Right atrium auricular region (tissue), 2 donors: Measurements from ENCODE around the gene HLA-DQB2. TPM values are rescaled to one million over a fixed set of nuclear protein-coding genes. Genes with fewer than 3 reads are reported as not detected.
"Not testable (repeated sequence)": the region's sequence is repeated elsewhere in the genome, so short reads cannot be mapped to it uniquely, and the experiment has no call there.

Experiments used
- DNase-seq: peaks from one replicate; pipeline ENCODE4 v3.0.0-alpha.2; 2019; ENCODE audit warnings: low spot score
- H3K27ac ChIP-seq, 2 donors: fragments of 200-600 bp; sonication (generic); 1 replicate in 1 of 2; 2 replicates in 1 of 2; pipeline ENCODE4 v1.5.1; 2016 to 2019
- H3K27me3 ChIP-seq, 2 donors: fragments of 200-600 bp; sonication (generic); one replicate each; pipeline versions ENCODE4 v1.5.1 to v1.6.0; 2017 to 2019
- H3K36me3 ChIP-seq: fragments of 200-600 bp; sonication (generic); one replicate; pipeline ENCODE4 v1.5.1; 2016
- H3K4me1 ChIP-seq, 2 donors: fragments of 200-600 bp; sonication (generic); one replicate each; pipeline versions ENCODE4 v1.5.1 to v1.6.0; 2017 to 2019
- H3K4me3 ChIP-seq, 2 donors: fragments of 200-600 bp; sonication (generic); 1 replicate in 1 of 2; 2 replicates in 1 of 2; pipeline ENCODE4 v1.5.1; 2017 to 2019; ENCODE audit warnings: mild to moderate bottlenecking in 1 of 2, moderate library complexity in 1 of 2
- H3K9me3 ChIP-seq, 2 donors: fragments of 200-600 bp; sonication (generic); one replicate each; pipeline ENCODE4 v1.5.1; 2019
- CTCF ChIP-seq, 2 donors: fragments of 200-600 bp; sonication (generic); IDR thresholded peaks; one replicate each; pipeline ENCODE4 v1.5.1; 2019; ENCODE audit warnings: antibody characterized with exemption in 2 of 2
- total RNA-seq, 2 donors: library from RNA; depleted of rRNA; stranded (reverse); fragments of >200 nt; gene quantifications; one replicate each; pipeline ENCODE4 v1.1.0, GENCODE V29; 2016

The HLA-DQB2 gene
- total RNA-seq, 2 donors from 2014 or later: 1.3 TPM; not detected in 1

GRCh38 chr6:32785781-32786533, 22.6 kb upstream of the HLA-DQB2 start:
- TF ChIP-seq CTCF (IDR thresholded peaks at IDR 0.05): peak in 1 of 2 donors; percentile 64
- Histone ChIP-seq H3K36me3 (no peaks in the 10 kb centered on the region), H3K4me1 (no peaks in the 10 kb centered on the region), H3K4me3 (no peak overlapping the region), H3K27me3 (no peaks in the 10 kb centered on the region), H3K9me3 (peaks cover 0 to 6% of the 10 kb centered on the region in 2 donors), H3K27ac (no peak overlapping the region)
- DNase-seq: no peak

- not testable (repeated sequence) for H3K9me3 ChIP-seq, DNase-seq, H3K27ac ChIP-seq, H3K36me3 ChIP-seq, H3K27me3 ChIP-seq, H3K4me3 ChIP-seq, H3K4me1 ChIP-seq
Observed at GRCh38 chr6:32782923-32783322, 19.6 kb upstream of the HLA-DQB2 start.

- TF ChIP-seq CTCF (IDR thresholded peaks at IDR 0.05): no peak
- peaks cover 0 to 10% of the 10 kb centered on the region in 2 donors for H3K9me3 ChIP-seq
- H3K27me3 ChIP-seq: no peaks in the 10 kb centered on the region
- no peak for DNase-seq
- no peaks in the 10 kb centered on the region for H3K4me1 ChIP-seq
- no peak overlapping the region for H3K27ac ChIP-seq
- H3K36me3 ChIP-seq: no peaks in the 10 kb centered on the region
- H3K4me3 ChIP-seq: no peak overlapping the region
Observed at GRCh38 chr6:32779036-32779435, 15.7 kb upstream of the HLA-DQB2 start.

GRCh38 chr6:32775071-32775470, 11.7 kb upstream of the HLA-DQB2 start:
- TF ChIP-seq CTCF (IDR thresholded peaks at IDR 0.05): no peak
- Histone ChIP-seq H3K36me3 (no peaks in the 10 kb centered on the region), H3K27ac (no peak overlapping the region), H3K4me3 (no peak overlapping the region), H3K9me3 (peaks cover 0 to 3% of the 10 kb centered on the region in 2 donors), H3K27me3 (no peaks in the 10 kb centered on the region), H3K4me1 (no peaks in the 10 kb centered on the region)
- no peak for DNase-seq

GRCh38 chr6:32774426-32774825, 11.1 kb upstream of the HLA-DQB2 start:
- H3K4me3 ChIP-seq: no peak overlapping the region
- TF ChIP-seq CTCF (IDR thresholded peaks at IDR 0.05): no peak
- H3K27ac ChIP-seq: no peak overlapping the region
- no peaks in the 10 kb centered on the region for H3K4me1 ChIP-seq
- no peaks in the 10 kb centered on the region for H3K36me3 ChIP-seq
- DNase-seq: no peak
- H3K9me3 ChIP-seq: no peaks in the 10 kb centered on the region
- no peaks in the 10 kb centered on the region for H3K27me3 ChIP-seq

GRCh38 chr6:32772656-32773055, 9.3 kb upstream of the HLA-DQB2 start:
- H3K9me3 ChIP-seq: no peaks in the 10 kb centered on the region
- no peaks in the 10 kb centered on the region for H3K4me1 ChIP-seq
- DNase-seq: no peak
- H3K27ac ChIP-seq: no peak overlapping the region
- no peak overlapping the region for H3K4me3 ChIP-seq
- no peaks in the 10 kb centered on the region for H3K36me3 ChIP-seq
- no peak for TF ChIP-seq CTCF (IDR thresholded peaks at IDR 0.05)
- H3K27me3 ChIP-seq: no peaks in the 10 kb centered on the region
